Keratinocyte (primary cell): Measurements from ENCODE around the gene MICU2. TPM values are rescaled to one million over a fixed set of nuclear protein-coding genes. Genes with fewer than 3 reads are reported as not detected.

Experiments used
- DNase-seq: peaks from one replicate; pipeline ENCODE4 v3.0.0-alpha.2; 2011; ENCODE audit warnings: low read depth, missing footprints, low spot score
- FAIRE-seq: peaks from 2 replicates; lab custom pipeline; 2011; peaks lifted over from hg19 to GRCh38; lab: Jason Lieb, UNC
- H2AFZ ChIP-seq: 2 replicates; pipeline ENCODE4 v1.6.0; 2012; ENCODE audit warnings: low read length, control low read depth, inconsistent platforms; ENCODE audit not compliant: control insufficient read depth
- H3K27ac ChIP-seq: 2 replicates; pipeline ENCODE4 v1.5.1; 2011; ENCODE audit warnings: low read length; ENCODE audit not compliant: control insufficient read depth, insufficient read depth
- H3K27me3 ChIP-seq: 3 replicates; pipeline ENCODE4 v1.6.0; 2011; ENCODE audit warnings: low read length; ENCODE audit not compliant: control insufficient read depth, insufficient read depth; ENCODE audit errors: extremely low read depth
- H3K36me3 ChIP-seq, 2 experiments: 2 replicates in 1 of 2; 3 replicates in 1 of 2; pipeline ENCODE4 v1.5.1; 2011; ENCODE audit warnings: low read length in 2 of 2, mild to moderate bottlenecking in 1 of 2; ENCODE audit not compliant: control insufficient read depth in 2 of 2, insufficient read depth in 2 of 2; ENCODE audit errors: extremely low read depth in 1 of 2
- H3K4me1 ChIP-seq: 3 replicates; pipeline ENCODE4 v1.5.1; 2011; ENCODE audit warnings: low read length; ENCODE audit not compliant: control insufficient read depth, insufficient read depth; ENCODE audit errors: extremely low read depth
- H3K4me2 ChIP-seq: 3 replicates; pipeline ENCODE4 v1.6.0; 2011; ENCODE audit warnings: low read depth, low read length; ENCODE audit not compliant: control insufficient read depth, insufficient read depth; ENCODE audit errors: extremely low read depth
- H3K4me3 ChIP-seq, 3 experiments: fragments of 200-600 bp in 1 of 3; sonication (generic) in 1 of 3; 2 replicates in 2 of 3; 3 replicates in 1 of 3; pipeline ENCODE4 v1.5.1; 2011 to 2016; ENCODE audit warnings: low read length in 3 of 3, mild to moderate bottlenecking in 3 of 3, control low read depth in 2 of 3, inconsistent platforms in 1 of 3, low read depth in 1 of 3, mixed read lengths in 1 of 3, mixed run types in 1 of 3, moderate library complexity in 1 of 3; ENCODE audit not compliant: control insufficient read depth in 2 of 3, insufficient read depth in 2 of 3; ENCODE audit errors: extremely low read depth in 1 of 3
- H3K79me2 ChIP-seq: 2 replicates; pipeline ENCODE4 v1.6.0; 2012; ENCODE audit warnings: low read length; ENCODE audit not compliant: control insufficient read depth, insufficient read depth
- H3K9ac ChIP-seq: 3 replicates; pipeline ENCODE4 v1.6.0; 2011; ENCODE audit warnings: low read length; ENCODE audit not compliant: control insufficient read depth, insufficient read depth; ENCODE audit errors: extremely low read depth
- H3K9me1 ChIP-seq: 3 replicates; pipeline ENCODE4 v1.6.0; 2011; ENCODE audit warnings: low read length; ENCODE audit not compliant: control insufficient read depth, insufficient read depth; ENCODE audit errors: extremely low read depth
- H3K9me3 ChIP-seq: 2 replicates; pipeline ENCODE4 v1.5.1; 2012; ENCODE audit warnings: low read depth, low read length; ENCODE audit not compliant: control insufficient read depth
- H4K20me1 ChIP-seq: 3 replicates; pipeline ENCODE4 v1.6.0; 2011; ENCODE audit warnings: low read length; ENCODE audit not compliant: control insufficient read depth, insufficient read depth; ENCODE audit errors: extremely low read depth
- CTCF ChIP-seq, 3 experiments: IDR thresholded peaks in 1 of 3; conservative IDR thresholded peaks in 1 of 3; optimal IDR thresholded peaks in 1 of 3; 2 replicates in 2 of 3; 3 replicates in 1 of 3; pipeline versions ENCODE3 to v1.5.1; 2011; ENCODE audit warnings: low read length in 3 of 3, mild to moderate bottlenecking in 3 of 3, moderate library complexity in 2 of 3, control low read depth in 1 of 3, inconsistent platforms in 1 of 3; ENCODE audit not compliant: insufficient read depth in 2 of 3; ENCODE audit errors: extremely low read depth in 1 of 3
- EZH2 ChIP-seq: IDR thresholded peaks from one replicate; pipeline ENCODE4 v1.6.1; 2012; ENCODE audit warnings: inconsistent platforms, mild to moderate bottlenecking, low read length, moderate library complexity
- dilution Hi-C: fragments of 300-500 bp; cut with MboI; formaldehyde crosslinking; loops from one replicate; pipeline ENCODE4 v1.7.0; 2020; ENCODE audit warnings: low sequenced_read_pairs; ENCODE audit not compliant: extremely low pct_ligation_motif_present
- polyA plus RNA-seq, 5 experiments: library from polyadenylated mRNA; depleted of rRNA in 3 of 5; stranded (reverse) in 3 of 5; stranded (forward) in 1 of 5; unstranded in 1 of 5; fragments of >200 nt; gene quantifications; 1 replicate in 1 of 5; 2 replicates in 3 of 5; 3 replicates in 1 of 5; pipeline versions ENCODE4 v1.2.1 to v1.2.3, GENCODE V29; 2011 to 2012; ENCODE audit warnings: missing spikeins in 2 of 5, low read depth in 1 of 5, low replicate concordance in 1 of 5

Gene MICU2
- polyA plus RNA-seq, 1 donor (not counting 4 experiments of a cell fraction or from before 2014, with no cell fraction given) = 42.9 TPM

GRCh38 chr13:21542563-21542962 is 61.4 kb downstream of the MICU2 start:
- no peak for TF ChIP-seq EZH2
- no peak for TF ChIP-seq CTCF (optimal IDR thresholded peaks at IDR 0.05 in 1 of 3, IDR thresholded peaks at IDR 0.05 in 1 of 3, conservative IDR thresholded peaks at IDR 0.05 in 1 of 3; ENCODE audit: extremely low read depth in 1 of 3, insufficient read depth in 2 of 3, low read length in 3 of 3)
- no peak overlapping the region for H2AFZ ChIP-seq
- H3K36me3 ChIP-seq = peaks cover 0 to 1% of the 10 kb centered on the region in 2 experiments
- no peak overlapping the region for H3K27ac ChIP-seq
- no peak overlapping the region for H3K9ac ChIP-seq
- H3K4me2 ChIP-seq = no peak overlapping the region
- H3K4me3 ChIP-seq = no peak overlapping the region
- FAIRE-seq = no peak
- H3K4me1 ChIP-seq = peaks cover 6% of the 10 kb centered on the region
- H3K9me1 ChIP-seq = no peaks in the 10 kb centered on the region
- H4K20me1 ChIP-seq = no peaks in the 10 kb centered on the region
- no peaks in the 10 kb centered on the region for H3K79me2 ChIP-seq
- dilution Hi-C loops = no loop called here
- no peaks in the 10 kb centered on the region for H3K27me3 ChIP-seq
- H3K9me3 ChIP-seq = no peaks in the 10 kb centered on the region
- DNase-seq = no peak

GRCh38 chr13:21541980-21542379 is 62.0 kb downstream of the MICU2 start:
- no peaks in the 10 kb centered on the region for H3K79me2 ChIP-seq
- no peak overlapping the region for H3K4me3 ChIP-seq
- H3K9me1 ChIP-seq = no peaks in the 10 kb centered on the region
- peaks cover 0 to 1% of the 10 kb centered on the region in 2 experiments for H3K36me3 ChIP-seq
- H3K27me3 ChIP-seq = no peaks in the 10 kb centered on the region
- no peak overlapping the region for H3K4me2 ChIP-seq
- H3K4me1 ChIP-seq = peaks cover 6% of the 10 kb centered on the region
- H4K20me1 ChIP-seq = no peaks in the 10 kb centered on the region
- FAIRE-seq (no peak), DNase-seq (no peak)
- no peak overlapping the region for H3K27ac ChIP-seq
- no peak overlapping the region for H3K9ac ChIP-seq
- no peak overlapping the region for H2AFZ ChIP-seq
- H3K9me3 ChIP-seq = no peaks in the 10 kb centered on the region
- no peak for TF ChIP-seq EZH2
- no peak for TF ChIP-seq CTCF (optimal IDR thresholded peaks at IDR 0.05 in 1 of 3, IDR thresholded peaks at IDR 0.05 in 1 of 3, conservative IDR thresholded peaks at IDR 0.05 in 1 of 3; ENCODE audit: extremely low read depth in 1 of 3, insufficient read depth in 2 of 3, low read length in 3 of 3)
- dilution Hi-C loops = no loop called here
